Mesendoderm (in vitro differentiated cells): ENCODE measurements around the gene GGNBP2.

Experiments
- DNase-seq: peaks from one replicate; pipeline ENCODE4 v3.0.0; 2013
- H2AK5ac ChIP-seq: 2 replicates; pipeline ENCODE4 v1.6.1; 2013; ENCODE audit warnings: low read length, inconsistent platforms
- H2BK120ac ChIP-seq: 2 replicates; pipeline ENCODE4 v1.6.1; 2013; ENCODE audit warnings: low read depth, mild to moderate bottlenecking, low read length, moderate library complexity, mixed read lengths
- H2BK15ac ChIP-seq: replicated peaks from 2 replicates; pipeline ENCODE4 v1.6.1; 2013; ENCODE audit warnings: low read depth, mild to moderate bottlenecking, moderate library complexity
- H2BK5ac ChIP-seq: 2 replicates; pipeline ENCODE4 v1.6.1; 2013; ENCODE audit warnings: low read length, inconsistent platforms
- H3K18ac ChIP-seq: 2 replicates; pipeline ENCODE4 v1.6.1; 2013; ENCODE audit warnings: mild to moderate bottlenecking, low read length, mixed read lengths
- H3K23ac ChIP-seq: one replicate; pipeline ENCODE4 v1.6.1; 2013; ENCODE audit warnings: low read length
- H3K27ac ChIP-seq: 2 replicates; pipeline ENCODE4 v1.5.1; 2013; ENCODE audit warnings: low read depth, mild to moderate bottlenecking, inconsistent platforms, low read length, moderate library complexity
- H3K27me3 ChIP-seq: 2 replicates; pipeline ENCODE4 v1.6.1; 2013; ENCODE audit warnings: low read length, control low read depth, mild to moderate bottlenecking, inconsistent platforms; ENCODE audit not compliant: insufficient read depth, poor library complexity
- H3K36me3 ChIP-seq: 2 replicates; pipeline ENCODE4 v1.6.1; 2013; ENCODE audit warnings: low read length, inconsistent platforms; ENCODE audit not compliant: control insufficient read depth, insufficient read depth
- H3K4ac ChIP-seq: one replicate; pipeline ENCODE4 v1.6.1; 2013; ENCODE audit warnings: low read depth, mild to moderate bottlenecking, low read length, moderate library complexity
- H3K4me1 ChIP-seq: 2 replicates; pipeline ENCODE4 v1.6.1; 2013; ENCODE audit warnings: low read depth, low read length, inconsistent platforms; ENCODE audit not compliant: control insufficient read depth
- H3K4me2 ChIP-seq: 2 replicates; pipeline ENCODE4 v1.6.1; 2013; ENCODE audit warnings: low read length
- H3K4me3 ChIP-seq: 2 replicates; pipeline ENCODE4 v1.5.1; 2013; ENCODE audit warnings: mild to moderate bottlenecking, low read length
- H3K56ac ChIP-seq: one replicate; pipeline ENCODE4 v1.6.1; 2013; ENCODE audit warnings: low read length
- H3K79me1 ChIP-seq: 2 replicates; pipeline ENCODE4 v1.6.1; 2013; ENCODE audit warnings: low read length, inconsistent platforms
- H3K79me2 ChIP-seq: 2 replicates; pipeline ENCODE4 v1.6.1; 2013; ENCODE audit warnings: mild to moderate bottlenecking, low read length; ENCODE audit not compliant: control insufficient read depth, insufficient read depth
- H3K9ac ChIP-seq: 2 replicates; pipeline ENCODE4 v1.6.1; 2013; ENCODE audit warnings: low read length, inconsistent platforms
- H4K5ac ChIP-seq: one replicate; pipeline ENCODE4 v1.6.1; 2013; ENCODE audit warnings: low read length
- H4K8ac ChIP-seq: one replicate; pipeline ENCODE4 v1.6.1; 2013; ENCODE audit warnings: low read depth, mild to moderate bottlenecking, control low read depth, low read length, moderate library complexity
- WGBS: extraction: QIAGEN DNeasy Blood & Tissue Kit; methylation state at CpG from one replicate; pipeline ENCODE4 v1.1.7; 2013; ENCODE audit warnings: low lambda C conversion rate, missing lambda C conversion rate; ENCODE audit not compliant: insufficient coverage; ENCODE audit errors: extremely low coverage; 5-methylcytosine and 5-hydroxymethylcytosine counted together

GGNBP2 gene

DNA sequence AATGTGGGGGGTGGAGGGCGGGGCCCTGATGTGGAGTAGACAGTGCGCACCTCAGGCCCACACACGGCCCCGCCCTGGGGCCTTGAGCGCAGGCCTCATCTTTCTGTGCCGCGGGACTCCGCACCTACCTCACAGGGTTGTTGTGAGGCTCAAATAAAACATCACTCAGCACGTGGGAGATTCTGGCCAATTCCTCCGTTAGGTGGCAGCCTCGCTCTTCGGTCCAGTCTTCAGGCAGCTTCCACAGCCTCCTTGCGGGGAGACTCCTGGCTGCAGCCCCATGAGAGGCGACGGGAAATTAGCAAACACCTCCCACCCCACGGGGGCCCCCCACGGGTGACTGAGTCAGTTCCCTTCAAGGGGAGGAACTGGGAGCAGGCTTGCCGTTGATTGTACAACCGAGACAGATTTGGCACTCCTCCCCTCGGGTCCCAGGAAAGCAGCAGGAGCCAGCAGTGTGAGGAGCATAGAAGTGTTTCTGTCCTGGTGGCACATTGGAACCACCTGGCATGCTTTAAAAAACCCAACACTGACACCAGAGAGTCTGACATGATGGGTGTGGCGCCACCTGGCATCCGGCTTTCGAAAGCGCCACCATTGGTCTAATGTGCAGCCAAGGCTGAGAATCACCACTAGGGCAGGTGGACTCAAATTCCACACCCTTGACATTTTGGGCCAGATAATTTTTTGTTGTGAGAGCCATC, 64.2 kb downstream of the GGNBP2 start:
- Histone ChIP-seq H3K4me1 (peaks cover 18% of the 10 kb centered on the region), H4K5ac (no peak overlapping the region), H3K23ac (no peak overlapping the region), H3K27me3 (no peaks in the 10 kb centered on the region), H2BK15ac (no peak overlapping the region), H4K8ac (no peak overlapping the region), H3K79me1 (peaks cover 11% of the 10 kb centered on the region), H3K9ac (no peak overlapping the region), H3K27ac (no peak overlapping the region), H3K18ac (no peak overlapping the region), H3K4me2 (no peak overlapping the region), H2BK120ac (no peak overlapping the region), H3K79me2 (peaks cover 3% of the 10 kb centered on the region), H3K4me3 (no peak overlapping the region), H2BK5ac (no peak overlapping the region), H2AK5ac (no peak overlapping the region), H3K4ac (no peak overlapping the region), H3K36me3 (no peaks in the 10 kb centered on the region), H3K56ac (no peak overlapping the region)
- DNase-seq, result peak; percentile 78
- no CpG with 5 or more reads among the region's 24 CpGs for WGBS

DNA sequence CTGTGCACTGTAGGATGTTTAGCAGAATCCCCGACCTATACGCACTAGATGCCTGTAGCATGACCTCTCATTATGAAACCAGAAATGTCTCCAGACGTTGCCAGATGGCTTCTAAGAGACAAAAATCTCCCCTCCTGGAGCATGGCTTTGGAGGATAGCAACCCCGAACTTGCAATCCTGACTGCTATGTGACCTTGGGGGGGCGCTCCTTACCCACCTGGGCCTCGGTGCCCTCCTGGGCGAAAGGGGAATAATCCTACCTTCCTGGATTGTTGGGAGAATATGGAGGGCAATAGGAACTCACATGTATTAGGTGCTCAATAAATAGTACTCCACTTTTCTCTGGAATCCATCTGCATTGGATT, 64.8 kb downstream of the GGNBP2 start:
- Histone ChIP-seq H2BK5ac (no peak overlapping the region), H4K8ac (no peak overlapping the region), H3K18ac (no peak overlapping the region), H3K79me2 (no peaks in the 10 kb centered on the region), H3K4ac (no peak overlapping the region), H3K4me2 (no peak overlapping the region), H3K4me1 (peaks cover 19% of the 10 kb centered on the region), H3K56ac (no peak overlapping the region), H4K5ac (no peak overlapping the region), H3K9ac (no peak overlapping the region), H3K36me3 (no peaks in the 10 kb centered on the region), H3K23ac (no peak overlapping the region), H3K27ac (no peak overlapping the region), H2BK15ac (no peak overlapping the region), H2BK120ac (no peak overlapping the region), H3K4me3 (no peak overlapping the region), H3K79me1 (peaks cover 7% of the 10 kb centered on the region), H3K27me3 (no peaks in the 10 kb centered on the region), H2AK5ac (no peak overlapping the region)
- WGBS, result no CpG with 5 or more reads among the region's 7 CpGs
- DNase-seq, result no peak

DNA sequence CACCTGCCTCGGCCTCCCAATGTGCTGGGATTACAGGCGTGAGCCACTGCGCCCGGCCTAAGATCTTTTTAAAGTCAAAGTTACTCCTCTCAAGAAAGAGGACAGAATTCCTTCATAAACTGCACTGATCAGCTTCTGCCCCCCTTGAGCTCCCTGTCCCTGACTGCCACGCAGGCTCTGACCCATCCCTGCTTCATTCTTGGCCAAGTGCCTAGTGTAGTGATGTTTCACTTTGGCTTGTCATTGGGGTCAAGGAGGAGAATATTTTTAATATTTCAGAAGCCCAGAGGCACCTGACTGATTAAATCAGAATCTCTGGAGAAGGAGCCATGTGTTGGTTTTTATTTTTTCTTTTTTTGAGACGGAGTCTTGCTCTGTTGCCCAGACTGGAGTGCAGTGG, 65.8 kb downstream of the GGNBP2 start:
- Histone ChIP-seq H3K27ac (no peak overlapping the region), H3K79me2 (no peaks in the 10 kb centered on the region), H3K4me1 (peaks cover 24% of the 10 kb centered on the region), H2AK5ac (no peak overlapping the region), H3K36me3 (no peaks in the 10 kb centered on the region), H3K4me2 (no peak overlapping the region), H3K79me1 (peaks cover 7% of the 10 kb centered on the region), H3K23ac (no peak overlapping the region), H2BK120ac (no peak overlapping the region), H3K9ac (no peak overlapping the region), H4K8ac (no peak overlapping the region), H4K5ac (no peak overlapping the region), H3K18ac (no peak overlapping the region), H2BK5ac (no peak overlapping the region), H3K27me3 (no peaks in the 10 kb centered on the region), H3K56ac (no peak overlapping the region), H3K4me3 (no peak overlapping the region), H2BK15ac (no peak overlapping the region), H3K4ac (no peak overlapping the region)
- no CpG with 5 or more reads among the region's 6 CpGs for WGBS
- DNase-seq, result no peak

DNA sequence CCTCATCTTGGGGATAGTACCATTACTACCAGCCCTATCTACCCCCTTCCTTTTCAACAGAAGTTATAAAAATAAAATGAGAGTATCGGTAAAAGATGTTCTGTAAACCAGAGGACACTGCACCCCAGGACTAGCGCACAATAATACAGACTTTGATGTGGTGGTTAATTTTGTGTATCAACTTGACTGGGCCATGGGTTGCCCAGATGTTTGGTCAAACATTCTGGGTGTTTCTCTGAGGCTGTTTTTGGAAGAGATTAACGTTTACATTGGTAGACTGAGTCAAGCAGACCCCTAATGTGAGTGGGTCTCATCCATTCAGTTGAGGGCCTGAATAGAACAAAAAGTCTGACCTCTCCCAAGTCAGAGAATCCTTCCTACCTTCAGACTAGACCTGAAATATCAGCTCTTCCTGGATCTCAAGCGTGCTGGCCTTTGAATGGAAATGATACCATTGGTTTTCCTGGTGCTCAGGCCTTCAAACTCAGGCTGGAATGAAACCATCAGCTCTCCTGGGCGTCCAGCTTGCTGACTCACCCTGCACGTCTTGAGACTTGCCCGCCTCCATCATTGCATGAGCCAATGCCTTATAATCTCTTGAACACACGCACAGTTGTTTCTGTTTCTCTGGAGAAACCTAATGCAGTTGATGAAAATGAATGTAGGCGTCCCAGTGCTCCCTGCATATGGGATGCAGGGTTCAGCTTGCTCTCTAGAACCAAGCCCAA, 66.8 kb downstream of the GGNBP2 start:
- Histone ChIP-seq H3K36me3 (no peaks in the 10 kb centered on the region), H3K23ac (no peak overlapping the region), H3K4me2 (no peak overlapping the region), H3K4ac (no peak overlapping the region), H4K5ac (no peak overlapping the region), H3K27ac (no peak overlapping the region), H3K79me2 (no peaks in the 10 kb centered on the region), H2AK5ac (no peak overlapping the region), H3K56ac (no peak overlapping the region), H2BK15ac (no peak overlapping the region), H4K8ac (no peak overlapping the region), H3K18ac (no peak overlapping the region), H3K4me3 (no peak overlapping the region), H2BK5ac (no peak overlapping the region), H3K4me1 (peaks cover 24% of the 10 kb centered on the region), H3K27me3 (no peaks in the 10 kb centered on the region), H2BK120ac (no peak overlapping the region), H3K9ac (no peak overlapping the region), H3K79me1 (peaks cover 2% of the 10 kb centered on the region)
- no peak for DNase-seq
- no CpG with 5 or more reads among the region's 9 CpGs for WGBS

DNA sequence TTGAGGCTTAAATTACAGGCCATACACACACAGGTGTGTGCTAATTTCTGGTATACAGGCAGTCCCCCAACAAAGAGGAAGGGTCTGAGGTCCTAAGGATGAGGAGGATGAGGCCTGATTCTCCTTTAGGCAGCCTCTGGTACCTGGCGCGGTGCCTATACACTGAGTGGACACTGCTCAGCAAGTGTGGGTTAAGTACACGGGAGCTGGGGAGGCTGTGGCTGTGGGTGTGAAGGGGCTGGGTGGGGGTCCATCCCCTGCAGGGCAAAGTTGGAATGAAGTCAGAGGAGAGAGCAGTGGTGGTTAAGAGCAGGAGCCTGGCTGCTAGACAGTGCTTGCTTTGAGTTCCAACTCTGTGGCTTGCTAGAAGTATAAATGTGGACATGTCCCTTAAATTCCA, 67.6 kb downstream of the GGNBP2 start:
- DNase-seq, result no peak
- Histone ChIP-seq H3K4me1 (peaks cover 24% of the 10 kb centered on the region), H3K23ac (no peak overlapping the region), H2BK15ac (no peak overlapping the region), H4K8ac (no peak overlapping the region), H3K4me3 (no peak overlapping the region), H3K27ac (no peak overlapping the region), H3K18ac (no peak overlapping the region), H2AK5ac (peak overlapping the region; percentile 69), H3K56ac (peak overlapping the region; percentile 66), H2BK120ac (no peak overlapping the region), H3K79me2 (no peaks in the 10 kb centered on the region), H3K79me1 (peaks cover 2% of the 10 kb centered on the region), H3K4me2 (no peak overlapping the region), H2BK5ac (no peak overlapping the region), H3K27me3 (no peaks in the 10 kb centered on the region), H3K4ac (no peak overlapping the region), H3K36me3 (no peaks in the 10 kb centered on the region), H3K9ac (no peak overlapping the region), H4K5ac (no peak overlapping the region)
- no CpG with 5 or more reads among the region's 3 CpGs for WGBS
